NCI-H510A (cell line): ENCODE data around the gene CYB561.

Experiments
- DNase-seq: peaks from one replicate; lab custom pipeline; 2025; lab: John Stamatoyannopoulos, UW

Gene CYB561

DNA sequence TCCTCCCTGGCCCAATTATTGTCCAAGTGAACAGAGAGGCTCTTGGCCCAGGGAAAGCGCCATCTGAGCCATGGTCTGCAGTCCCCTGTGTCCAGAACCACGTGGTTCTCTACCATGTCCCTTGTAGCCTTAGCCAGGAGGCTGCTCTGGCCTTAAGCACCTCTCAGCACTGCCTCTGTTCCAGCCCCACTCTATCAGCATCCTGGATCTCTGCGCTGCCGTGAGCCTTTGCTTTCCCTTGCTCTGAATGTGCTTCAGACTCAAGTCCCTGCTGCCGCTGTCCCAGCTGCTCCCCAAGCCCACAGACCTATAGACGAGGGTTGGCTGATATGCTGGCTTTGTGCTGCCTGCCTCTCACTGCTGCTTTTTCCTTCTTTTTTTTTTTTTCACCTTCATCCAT is 33.9 kb downstream of the CYB561 start:
- DNase-seq: no peak

DNA sequence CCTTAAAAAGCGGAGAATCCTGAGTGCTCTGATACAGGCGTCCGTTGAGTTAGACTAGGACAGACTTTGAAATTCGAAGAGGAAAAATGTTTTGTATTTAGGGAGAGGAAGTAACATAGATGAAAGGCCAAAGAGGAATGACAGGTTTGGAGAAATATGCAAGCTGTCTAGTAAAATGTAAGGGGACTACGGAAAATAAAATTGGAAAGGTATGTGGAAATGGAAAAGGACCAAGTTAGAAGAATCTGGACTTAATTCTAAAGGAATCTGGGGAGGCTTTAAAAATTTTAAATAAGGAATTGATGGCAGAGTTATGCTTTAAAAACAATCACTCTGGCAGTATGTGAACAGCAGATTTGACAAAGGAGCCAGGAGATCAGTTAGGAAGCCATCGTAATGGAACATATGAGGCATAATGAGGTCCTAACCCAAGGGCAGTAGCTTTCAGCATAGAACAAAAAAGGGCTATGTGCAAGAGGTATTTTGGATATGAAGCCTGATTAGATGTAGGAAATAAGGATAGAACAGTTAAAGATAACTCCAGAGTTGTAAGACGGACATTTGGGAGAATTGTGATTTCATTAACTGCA is 38.3 kb downstream of the CYB561 start:
- DNase-seq: no peak

DNA sequence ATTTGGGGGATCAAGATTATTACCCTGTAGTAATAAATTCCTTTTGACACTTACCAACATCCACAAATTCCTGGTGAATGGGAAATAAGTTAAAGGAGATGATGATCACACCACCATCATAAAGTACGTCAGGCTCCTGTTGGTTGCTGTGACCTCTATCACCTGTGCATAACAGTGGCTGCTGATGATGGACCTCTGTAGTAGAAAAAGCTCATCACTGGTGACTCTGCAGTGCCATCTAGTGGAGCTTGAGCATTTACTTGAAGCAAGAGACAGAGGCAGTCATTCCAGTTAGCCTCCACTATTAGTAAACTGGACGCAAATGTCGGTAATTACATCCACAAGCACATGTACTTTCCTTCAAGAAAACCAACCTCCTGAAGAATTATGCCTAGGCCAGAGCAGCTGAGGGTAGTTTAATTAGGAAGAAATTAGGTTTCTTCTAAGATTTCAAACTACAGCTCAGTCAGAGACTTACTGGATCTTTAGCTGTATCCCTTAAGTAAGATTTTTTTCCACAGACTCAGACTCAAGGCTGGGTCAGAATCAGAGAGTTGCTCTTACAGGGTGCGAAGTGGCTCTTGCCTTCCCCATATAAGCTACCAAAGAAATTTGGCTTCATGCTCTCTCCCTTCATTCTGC is 39.3 kb downstream of the CYB561 start:
- peak; percentile 87 for DNase-seq

DNA sequence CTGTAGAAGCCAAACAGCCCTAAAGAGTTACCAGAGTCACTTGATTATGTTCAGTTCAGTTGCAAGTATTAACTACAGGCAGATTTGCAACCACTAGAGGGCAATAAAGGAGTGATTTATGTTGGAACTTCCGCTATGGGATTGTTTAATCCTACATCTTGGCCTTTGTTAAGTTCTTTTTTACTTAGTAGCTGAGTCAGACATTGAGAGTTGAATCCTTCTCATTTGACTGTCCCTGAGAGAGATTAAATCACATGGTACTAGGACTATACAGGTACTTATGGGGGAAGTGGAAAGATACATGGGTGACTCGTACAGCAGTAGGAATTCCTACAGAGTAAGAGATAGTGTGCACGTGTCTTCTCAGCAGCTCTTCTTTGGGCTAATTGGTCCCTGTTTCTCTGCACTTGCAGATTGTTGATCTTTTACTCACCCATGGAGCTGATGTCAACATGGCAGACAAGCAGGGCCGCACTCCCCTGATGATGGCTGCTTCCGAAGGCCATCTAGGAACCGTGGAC is 40.3 kb downstream of the CYB561 start:
- DNase-seq: peak; percentile 27

DNA sequence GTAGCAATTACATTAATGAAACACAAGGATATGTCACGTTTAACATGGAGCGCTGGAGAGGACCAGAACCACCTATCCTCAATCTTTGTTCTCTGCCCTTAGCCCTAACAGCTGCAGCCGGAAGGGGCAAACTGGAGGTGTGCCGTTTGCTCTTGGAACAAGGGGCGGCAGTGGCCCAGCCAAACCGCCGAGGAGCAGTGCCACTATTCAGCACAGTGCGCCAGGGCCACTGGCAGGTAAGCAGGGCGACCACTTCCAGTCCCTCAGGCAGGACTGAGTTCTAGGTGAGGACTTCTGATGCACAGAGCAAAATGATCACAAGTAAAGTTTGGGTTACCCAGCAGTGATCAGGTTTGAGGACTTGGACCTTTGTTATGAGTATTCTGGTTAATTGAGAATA is 41.1 kb downstream of the CYB561 start:
- no peak for DNase-seq

DNA sequence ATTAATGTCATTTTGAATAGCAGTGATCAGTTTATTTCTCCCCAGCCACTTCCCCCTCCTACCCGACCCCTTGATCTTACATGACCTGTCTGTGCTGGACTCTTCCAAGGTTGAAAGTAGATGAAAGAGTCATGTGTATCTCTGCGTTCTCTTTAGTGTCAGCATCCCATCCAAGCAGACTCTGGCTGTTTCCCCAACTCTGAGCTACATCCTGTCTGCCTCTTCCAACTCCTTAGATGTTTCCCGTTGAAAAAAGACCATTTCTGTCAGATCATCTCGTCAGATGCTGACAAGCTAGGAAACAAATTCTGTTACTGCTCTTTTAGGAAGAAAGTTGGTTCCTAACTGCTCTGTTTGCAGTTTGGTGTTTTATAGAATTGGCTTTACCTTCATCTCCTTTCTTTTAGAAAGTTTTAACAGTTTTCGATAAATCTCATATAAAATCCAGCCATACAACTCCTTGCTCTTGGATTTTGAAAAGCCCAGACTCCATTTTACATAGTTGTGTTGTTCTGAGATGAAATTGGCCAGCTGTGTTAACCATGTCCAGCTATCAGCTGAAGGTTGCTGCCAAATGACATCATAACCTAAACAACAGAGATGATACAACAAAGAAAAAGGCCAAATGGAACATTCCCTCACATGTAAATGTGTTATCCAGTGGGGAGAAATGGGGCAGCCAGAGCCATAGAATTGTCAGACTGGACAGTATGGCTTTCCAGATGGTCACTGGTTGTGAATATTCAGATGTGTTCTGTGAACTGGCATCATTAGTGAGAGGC is 43.5 kb downstream of the CYB561 start:
- no peak for DNase-seq

DNA sequence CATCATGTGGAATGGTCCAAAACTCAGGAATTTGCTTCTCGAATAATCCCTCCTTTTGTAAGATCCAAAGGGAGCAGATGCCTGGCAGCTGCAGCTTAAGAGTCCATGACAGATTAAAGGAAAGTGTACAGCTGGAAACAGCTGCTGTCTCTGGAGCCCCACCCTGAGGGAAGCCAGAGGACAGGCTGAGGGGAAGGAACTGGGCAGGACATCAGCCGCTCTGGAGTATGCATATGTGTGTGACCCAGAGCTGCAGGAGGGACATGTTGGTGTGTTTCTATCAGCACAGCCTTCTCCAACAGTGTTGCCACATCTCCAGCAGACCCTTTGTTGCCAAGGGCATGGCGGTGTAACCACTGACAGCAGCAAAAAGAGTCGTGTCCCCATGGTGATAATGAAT is 46.2 kb downstream of the CYB561 start:
- DNase-seq: peak; percentile 15

DNA sequence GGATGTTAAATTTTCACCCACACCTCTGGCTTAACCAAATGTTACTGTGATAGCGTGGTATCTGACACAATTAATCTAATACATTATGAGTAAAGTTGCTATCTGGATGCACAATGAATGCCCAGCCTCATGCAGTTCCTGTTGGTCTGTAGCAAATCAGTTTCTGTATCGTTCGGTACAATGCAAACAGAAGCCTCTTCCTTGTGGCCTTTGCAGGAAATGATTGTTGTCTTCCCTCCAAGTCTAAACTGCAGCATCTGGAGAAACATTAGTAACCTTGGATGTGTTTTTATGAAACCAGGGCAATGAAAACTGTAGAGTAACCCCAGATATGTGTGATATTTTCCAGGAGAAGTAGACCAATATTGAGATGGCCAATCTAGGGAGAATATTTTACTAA is 46.8 kb downstream of the CYB561 start:
- DNase-seq: no peak

DNA sequence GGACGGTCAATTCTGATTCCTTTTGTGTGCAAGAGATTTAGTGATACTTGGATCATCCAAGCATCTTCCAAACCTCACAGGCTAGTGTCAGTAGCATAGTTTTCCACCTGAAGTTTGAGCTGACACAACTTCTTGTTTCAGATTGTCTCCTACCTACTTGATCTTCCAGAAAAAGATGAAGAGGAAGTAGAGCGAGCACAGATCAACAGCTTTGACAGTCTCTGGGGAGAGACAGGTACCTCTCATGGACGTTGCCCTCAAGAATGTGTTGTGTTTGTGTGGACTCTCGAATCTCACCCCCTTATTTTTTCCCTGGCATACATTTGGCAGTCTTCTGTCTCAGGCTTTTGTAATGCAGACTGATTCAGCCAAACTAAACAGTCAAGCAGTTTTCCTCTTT is 47.4 kb downstream of the CYB561 start:
- no peak for DNase-seq

DNA sequence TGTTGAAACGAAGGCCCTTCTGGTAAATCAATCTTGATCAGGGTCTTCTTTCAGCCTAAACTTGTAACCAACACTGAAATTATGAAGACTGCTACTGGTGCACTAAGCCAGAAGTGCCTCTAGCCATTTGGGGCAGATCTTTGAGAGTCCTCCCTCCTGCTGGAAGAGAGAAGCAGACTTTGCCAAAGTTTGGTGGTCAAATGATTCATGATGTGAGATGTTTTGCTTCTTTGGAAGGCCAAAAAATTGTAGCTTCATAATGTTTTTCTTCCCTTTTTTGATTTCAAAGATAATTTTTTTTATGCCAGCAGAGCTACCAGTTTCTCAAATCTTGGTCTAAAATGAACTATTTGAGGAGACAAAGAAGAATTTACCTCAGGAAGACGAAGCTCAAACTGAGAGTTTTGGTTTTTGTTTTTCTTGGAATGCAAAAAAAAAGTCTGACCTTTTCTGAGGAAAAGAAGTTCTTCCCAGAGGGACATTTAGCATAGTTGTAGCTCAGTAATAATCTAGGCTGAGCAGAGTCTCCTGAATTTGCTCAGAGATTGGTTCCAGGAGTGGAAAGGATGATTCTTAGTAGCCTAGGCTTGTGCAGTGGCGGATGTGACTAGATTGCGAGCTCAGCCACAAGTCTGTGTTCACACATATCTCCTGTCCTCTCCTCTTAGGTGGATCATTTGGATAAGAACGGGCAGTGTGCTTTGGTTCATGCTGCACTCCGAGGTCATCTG is 50.9 kb downstream of the CYB561 start:
- no peak for DNase-seq

DNA sequence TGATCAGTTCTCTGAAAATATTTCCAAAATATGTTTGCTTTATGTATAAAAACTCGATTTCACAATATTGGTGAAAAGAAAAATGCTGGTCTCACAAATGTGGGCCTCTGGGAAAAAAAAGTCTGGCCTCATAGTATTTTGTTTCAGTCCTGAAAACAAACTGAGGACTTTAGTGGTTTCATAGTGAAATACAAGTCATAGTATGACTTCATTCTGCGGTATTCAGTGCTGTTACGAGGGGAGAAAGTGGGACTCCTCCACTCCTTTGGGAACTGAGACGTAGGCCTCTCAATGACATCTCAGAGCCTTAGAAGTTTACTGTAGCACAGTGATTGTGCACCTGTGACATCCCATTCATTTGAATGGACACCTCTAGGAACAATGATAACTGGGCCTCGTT is 56.0 kb downstream of the CYB561 start:
- no peak for DNase-seq

DNA sequence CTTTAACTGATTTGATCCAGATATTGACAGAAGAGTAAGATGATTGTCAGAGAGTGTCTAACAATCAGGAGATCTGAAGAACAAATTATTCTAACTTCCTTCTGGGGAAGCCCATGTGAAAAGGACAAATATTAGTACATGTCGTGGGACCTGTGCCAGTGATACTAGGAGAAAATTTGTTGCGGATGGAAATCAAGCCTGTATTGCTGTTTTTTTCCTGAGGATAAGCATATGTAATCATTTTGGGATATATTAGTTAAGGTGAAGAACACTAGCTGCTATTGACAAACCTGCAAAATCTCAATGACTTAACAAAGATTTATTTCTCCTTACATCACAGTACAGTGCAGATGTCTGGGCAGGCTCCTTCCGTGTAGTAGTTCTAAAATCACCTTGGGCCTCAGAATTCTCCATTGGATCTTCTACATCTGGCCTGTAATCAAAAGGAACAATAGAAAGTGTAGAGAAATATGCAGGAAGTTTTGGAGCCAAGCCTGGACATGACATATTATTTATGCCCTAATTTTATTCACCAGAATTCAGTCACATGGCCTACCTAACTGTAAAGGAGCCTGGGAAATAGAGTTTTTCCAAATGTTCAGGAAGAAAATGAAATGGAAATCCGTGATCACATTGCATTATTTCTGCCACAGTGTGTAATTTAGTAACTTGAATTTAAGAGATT is 58.3 kb downstream of the CYB561 start:
- DNase-seq: no peak

DNA sequence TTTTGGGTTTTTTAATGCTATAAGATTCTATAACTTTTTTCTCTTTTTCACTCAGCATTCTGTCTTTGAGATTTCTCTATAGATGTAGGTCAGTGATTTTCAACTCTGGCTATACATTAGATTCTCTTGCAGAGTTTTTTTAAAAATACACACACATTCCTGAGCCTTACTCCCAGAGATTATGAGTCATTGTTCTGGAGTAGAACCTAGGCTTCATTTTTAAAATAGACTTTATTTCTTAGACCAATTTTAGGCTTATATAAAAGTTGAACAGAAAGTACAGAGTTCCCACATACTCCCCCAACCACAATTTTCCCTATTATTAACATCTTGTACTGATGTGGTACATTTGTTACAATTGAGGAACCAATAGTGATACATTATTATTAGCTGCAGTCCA is 63.3 kb downstream of the CYB561 start:
- DNase-seq: no peak
